Keratinocyte (primary cell): ENCODE data around the gene RASGEF1C.

ENCODE experiments used
- CTCF ChIP-seq, 3 experiments: IDR thresholded peaks in 1 of 3; conservative IDR thresholded peaks in 1 of 3; optimal IDR thresholded peaks in 1 of 3; 2 replicates in 2 of 3; 3 replicates in 1 of 3; pipeline versions ENCODE3 to v1.5.1; 2011; ENCODE audit warnings: low read length in 3 of 3, mild to moderate bottlenecking in 3 of 3, moderate library complexity in 2 of 3, control low read depth in 1 of 3, inconsistent platforms in 1 of 3; ENCODE audit not compliant: insufficient read depth in 2 of 3; ENCODE audit errors: extremely low read depth in 1 of 3
- EZH2 ChIP-seq: IDR thresholded peaks from one replicate; pipeline ENCODE4 v1.6.1; 2012; ENCODE audit warnings: inconsistent platforms, mild to moderate bottlenecking, low read length, moderate library complexity

GRCh38 chr5:180137401-180138213, 71.4 kb downstream of the RASGEF1C start:
- TF ChIP-seq CTCF (optimal IDR thresholded peaks at IDR 0.05 in 1 of 3, IDR thresholded peaks at IDR 0.05 in 1 of 3, conservative IDR thresholded peaks at IDR 0.05 in 1 of 3; ENCODE audit: extremely low read depth in 1 of 3, insufficient read depth in 2 of 3, low read length in 3 of 3) = no peak
- TF ChIP-seq EZH2 = no peak
